Measurements from ENCODE around the gene FMNL2. TPM values are rescaled to one million over a fixed set of nuclear protein-coding genes. Genes with fewer than 3 reads are reported as not detected.
A peak's percentile ranks its signal among the peaks of the same experiment; 100 is the strongest.

The FMNL2 gene
- total RNA-seq, 1 experiment from 2014 or later: 29.0 TPM

GRCh38 chr2:152464851-152465470 is 130.0 kb downstream of the FMNL2 start:
- H3K27ac ChIP-seq: peak overlapping the region; percentile 47; the same call in 1 of the 2 replicates
- intact Hi-C loops (cut with micrococcal nuclease; ENCODE audit: unreplicated experiment): loop anchor here (5.0 kb wide), 3 partner anchors 42 to 128 kb away; partner anchors contain the start of gene FMNL2
- ChIA-PET POLR2A (ENCODE audit: unreplicated experiment) (no interaction called here), CTCF (interaction anchor here (0.5 kb wide), 1 partner anchor 129 kb away, joined by 5 read pairs; no protein-coding TSS in a partner anchor)
- H2AFZ ChIP-seq: no peak overlapping the region
- H3K4me2 ChIP-seq: peak overlapping the region; percentile 24
- peaks cover 2% of the 10 kb centered on the region; the same call in 1 of the 2 replicates for H3F3A ChIP-seq (ENCODE audit: insufficient read depth, low read depth)
- H3K27me3 ChIP-seq (ENCODE audit: insufficient read depth, low read depth): no peaks in the 10 kb centered on the region
- peaks cover 57% of the 10 kb centered on the region for H3K4me1 ChIP-seq (replicated peaks; ENCODE audit: insufficient read depth)
- no peaks in the 10 kb centered on the region for H4K20me1 ChIP-seq (ENCODE audit: insufficient read depth)
- peaks cover 87% of the 10 kb centered on the region for H3K79me2 ChIP-seq (ENCODE audit: low read depth)
- no peak for DNase-seq
- no peak overlapping the region for H3K4me3 ChIP-seq
- no peaks in the 10 kb centered on the region for H3K36me3 ChIP-seq (ENCODE audit: low read depth)
- no peaks in the 10 kb centered on the region for H3K9me3 ChIP-seq (ENCODE audit: insufficient read depth, low read depth)
- BruUV-seq (replicated peaks): no TSS peak
- TF ChIP-seq EZH2 (IDR thresholded peaks at IDR 0.05; ENCODE audit: low read depth) (no peak), CTCF (conservative IDR thresholded peaks at IDR 0.05) (no peak)
- H3K9me2 ChIP-seq (ENCODE audit: insufficient read depth): no peaks in the 10 kb centered on the region; the same call in 1 of the 2 replicates

GRCh38 chr2:152465541-152465940 is 130.6 kb downstream of the FMNL2 start:
- H3K4me2 ChIP-seq: peak overlapping the region; percentile 24; the same call in 1 of the 2 replicates

GRCh38 chr2:152466041-152466440 is 131.1 kb downstream of the FMNL2 start:
- no peaks in the 10 kb centered on the region for H3K9me3 ChIP-seq (ENCODE audit: insufficient read depth, low read depth)
- no peaks in the 10 kb centered on the region; the same call in 1 of the 2 replicates for H3K36me3 ChIP-seq (ENCODE audit: low read depth)
- no peaks in the 10 kb centered on the region for H3K27me3 ChIP-seq (ENCODE audit: insufficient read depth, low read depth)
- no peaks in the 10 kb centered on the region for H4K20me1 ChIP-seq (ENCODE audit: insufficient read depth)
- peak overlapping the region; percentile 24; the same call in 1 of the 2 replicates for H3K4me2 ChIP-seq
- POLR2A ChIA-PET (ENCODE audit: unreplicated experiment): interaction anchor here (0.7 kb wide), 1 partner anchor 41 kb away, joined by 7 read pairs; no protein-coding TSS in a partner anchor
- no peak overlapping the region for H2AFZ ChIP-seq
- peaks cover 62% of the 10 kb centered on the region for H3K4me1 ChIP-seq (replicated peaks; ENCODE audit: insufficient read depth)
- H3K79me2 ChIP-seq (ENCODE audit: low read depth): peaks cover 93% of the 10 kb centered on the region
- intact Hi-C loops (cut with micrococcal nuclease; ENCODE audit: unreplicated experiment): loop anchor here (5.0 kb wide), 3 partner anchors 41 to 129 kb away; partner anchors contain the start of gene FMNL2
- H3F3A ChIP-seq (ENCODE audit: insufficient read depth, low read depth): peaks cover 2% of the 10 kb centered on the region; the same call in 1 of the 2 replicates
- TF ChIP-seq CTCF (conservative IDR thresholded peaks at IDR 0.05): no peak
- no peak for TF ChIP-seq EZH2 (IDR thresholded peaks at IDR 0.05; ENCODE audit: low read depth)
- peak in 1 of 2 experiments; percentile 43 for DNase-seq
- H3K9me2 ChIP-seq (ENCODE audit: insufficient read depth): no peaks in the 10 kb centered on the region; the same call in 1 of the 2 replicates
- H3K4me3 ChIP-seq: no peak overlapping the region
- no TSS peak for BruUV-seq (replicated peaks)
- H3K27ac ChIP-seq: peak overlapping the region; percentile 47
- CTCF ChIA-PET: no interaction called here

More at GRCh38 chr2:152465541-152465940, 130.6 kb downstream of the FMNL2 start:
- intact Hi-C loops (cut with micrococcal nuclease; ENCODE audit: unreplicated experiment): loop anchor here (5.0 kb wide), 3 partner anchors 42 to 128 kb away; partner anchors contain the start of gene FMNL2
- Histone ChIP-seq H3K4me3 (no peak overlapping the region), H3K27me3 (ENCODE audit: insufficient read depth, low read depth) (no peaks in the 10 kb centered on the region), H3K4me1 (replicated peaks; ENCODE audit: insufficient read depth) (peaks cover 57% of the 10 kb centered on the region), H3K36me3 (ENCODE audit: low read depth) (no peaks in the 10 kb centered on the region; the same call in 1 of the 2 replicates), H2AFZ (no peak overlapping the region), H4K20me1 (ENCODE audit: insufficient read depth) (no peaks in the 10 kb centered on the region), H3K9me3 (ENCODE audit: insufficient read depth, low read depth) (no peaks in the 10 kb centered on the region), H3K9me2 (ENCODE audit: insufficient read depth) (no peaks in the 10 kb centered on the region; the same call in 1 of the 2 replicates), H3F3A (ENCODE audit: insufficient read depth, low read depth) (peaks cover 2% of the 10 kb centered on the region; the same call in 1 of the 2 replicates), H3K27ac (peak overlapping the region; percentile 47; the same call in 1 of the 2 replicates), H3K79me2 (ENCODE audit: low read depth) (peaks cover 88% of the 10 kb centered on the region)
- no peak for DNase-seq
- no TSS peak for BruUV-seq (replicated peaks)
- ChIA-PET POLR2A (ENCODE audit: unreplicated experiment) (no interaction called here), CTCF (interaction anchor here (0.5 kb wide), 1 partner anchor 129 kb away, joined by 5 read pairs; no protein-coding TSS in a partner anchor)
- TF ChIP-seq CTCF (conservative IDR thresholded peaks at IDR 0.05) (no peak), EZH2 (IDR thresholded peaks at IDR 0.05; ENCODE audit: low read depth) (no peak)

Data from PC-9 (cell line).